A172 (cell line): ENCODE measurements around the gene TMEM233. TPM values are rescaled to one million over a fixed set of nuclear protein-coding genes. Genes with fewer than 3 reads are reported as not detected.

Source experiments
- DNase-seq: peaks from one replicate; pipeline ENCODE4 v3.0.0-alpha.2; 2015; ENCODE audit warnings: low spot score
- total RNA-seq: library from RNA; depleted of rRNA; stranded (reverse); fragments of >200 nt; shearing (Covaris generic); gene quantifications from 2 replicates; pipeline ENCODE4 v1.2.3, GENCODE V29; 2014; rRNA removed

TMEM233 gene
- total RNA-seq = not detected in 2 replicates

- no peak for DNase-seq
Measured at GRCh38 chr12:119593578-119594398, at the start of gene TMEM233. Gene TMEM233, plus strand, starts transcription at chr12:119593774. Its CDS starts 75 bp downstream, at chr12:119593849.

GRCh38 chr12:119544765-119545625 lies 48.6 kb upstream of the TMEM233 start:
- peak; percentile 51 for DNase-seq

- DNase-seq = no peak
Measured at GRCh38 chr12:119546340-119546739, 47.2 kb upstream of the TMEM233 start.

- no peak for DNase-seq
Measured at GRCh38 chr12:119547001-119547400, 46.6 kb upstream of the TMEM233 start.

DNA sequence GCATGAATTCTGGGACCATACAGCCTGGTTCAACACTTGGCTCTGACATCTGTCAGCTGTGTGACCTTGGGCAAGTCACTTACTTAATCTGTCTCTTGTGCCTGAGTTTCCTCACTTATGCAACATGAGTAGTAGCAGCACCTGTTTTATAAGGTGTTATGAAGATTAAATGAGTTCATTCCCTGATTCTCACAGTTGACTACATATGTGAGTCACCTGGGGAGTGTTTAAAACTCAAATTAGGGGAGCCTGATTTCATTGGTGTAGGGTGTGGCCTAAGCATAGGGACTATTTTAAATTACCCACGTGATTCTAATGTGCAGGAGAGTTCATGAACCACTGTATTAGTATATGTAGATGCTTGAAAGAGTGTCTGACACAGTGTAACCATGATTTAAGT lies 36.7 kb upstream of the TMEM233 start:
- DNase-seq = no peak

DNA sequence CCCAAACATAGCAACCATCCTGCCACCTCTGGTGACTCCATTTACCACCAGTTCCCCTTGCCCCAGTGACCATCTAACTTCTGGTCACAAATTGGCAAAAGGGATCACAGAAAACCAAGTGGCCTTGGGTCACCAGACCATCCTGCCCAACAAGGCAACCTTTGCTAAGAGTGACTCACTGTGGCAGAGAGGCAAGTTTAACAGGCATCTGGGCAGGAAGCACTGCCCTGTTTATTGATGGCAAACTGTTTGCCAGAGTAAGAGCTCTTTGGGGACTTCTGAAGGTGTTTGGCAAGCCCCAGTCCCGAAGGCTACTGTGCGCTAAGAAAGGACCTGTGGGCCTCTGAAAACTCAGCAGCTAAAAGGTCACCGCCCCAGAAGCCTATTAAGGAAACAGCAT lies 28.2 kb upstream of the TMEM233 start:
- DNase-seq = no peak

GRCh38 chr12:119570771-119571170 lies 22.8 kb upstream of the TMEM233 start:
- no peak for DNase-seq

GRCh38 chr12:119573086-119573485 lies 20.5 kb upstream of the TMEM233 start:
- DNase-seq = no peak

- DNase-seq = no peak
Measured at GRCh38 chr12:119574255-119574654, 19.3 kb upstream of the TMEM233 start.

- DNase-seq = no peak
Measured at GRCh38 chr12:119576118-119576810, 17.3 kb upstream of the TMEM233 start.

GRCh38 chr12:119576915-119577314 lies 16.7 kb upstream of the TMEM233 start:
- no peak for DNase-seq

- DNase-seq = no peak
Measured at GRCh38 chr12:119578112-119578511, 15.5 kb upstream of the TMEM233 start.

DNA sequence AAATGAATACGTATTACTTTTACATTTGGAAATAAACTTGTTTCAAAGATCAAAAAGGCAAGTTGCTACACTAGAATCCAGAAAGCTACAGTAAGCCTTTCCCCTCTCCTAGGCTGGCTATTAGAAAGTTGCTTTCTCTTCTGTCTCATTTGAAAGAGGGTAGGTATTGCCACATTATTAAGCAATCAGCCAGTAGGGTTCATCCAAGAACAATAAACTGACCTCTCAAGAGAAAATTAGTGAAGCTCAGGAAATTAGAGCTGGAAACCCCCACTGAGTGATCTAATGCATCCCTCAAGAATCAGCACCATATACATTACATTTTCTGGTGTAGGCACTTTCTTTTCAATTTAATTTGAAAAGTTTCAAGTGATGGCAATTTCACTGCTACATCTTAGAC lies 4.5 kb upstream of the TMEM233 start:
- no peak for DNase-seq

DNA sequence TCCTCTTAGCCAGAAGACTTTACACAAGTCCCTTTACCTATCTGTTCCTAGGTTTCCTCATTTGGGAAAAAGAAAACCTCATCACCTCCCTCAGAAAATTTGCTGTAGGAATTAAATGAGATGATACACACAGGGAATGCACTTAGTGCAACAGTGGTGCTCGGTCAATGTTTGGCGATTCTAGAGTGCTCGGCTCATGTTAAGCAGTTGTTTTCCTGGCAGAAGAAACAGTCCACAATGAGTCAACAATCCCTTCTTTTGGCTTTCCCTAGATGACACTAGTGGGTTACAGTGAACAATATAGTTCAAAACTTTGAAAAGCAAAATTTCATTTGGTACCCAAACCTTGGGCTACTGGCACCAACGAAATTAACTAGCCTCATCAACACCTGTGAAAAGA lies 3.9 kb upstream of the TMEM233 start:
- no peak for DNase-seq

- peak; percentile 53 for DNase-seq
Measured at GRCh38 chr12:119592232-119592631, 1.3 kb upstream of the TMEM233 start.

DNA sequence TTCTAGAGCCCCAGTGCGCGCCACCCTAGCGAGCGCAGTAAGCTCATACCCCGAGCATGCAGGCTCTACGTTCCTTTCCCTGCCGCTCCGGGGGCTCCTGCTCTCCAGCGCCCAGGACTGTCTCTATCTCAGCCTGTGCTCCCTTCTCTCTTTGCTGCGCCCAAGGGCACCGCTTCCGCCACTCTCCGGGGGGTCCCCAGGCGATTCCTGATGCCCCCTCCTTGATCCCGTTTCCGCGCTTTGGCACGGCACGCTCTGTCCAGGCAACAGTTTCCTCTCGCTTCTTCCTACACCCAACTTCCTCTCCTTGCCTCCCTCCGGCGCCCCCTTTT lies 791 bp downstream of the TMEM233 start:
- no peak for DNase-seq

- no peak for DNase-seq
Measured at GRCh38 chr12:119594772-119595445, 1.3 kb downstream of the TMEM233 start.

DNA sequence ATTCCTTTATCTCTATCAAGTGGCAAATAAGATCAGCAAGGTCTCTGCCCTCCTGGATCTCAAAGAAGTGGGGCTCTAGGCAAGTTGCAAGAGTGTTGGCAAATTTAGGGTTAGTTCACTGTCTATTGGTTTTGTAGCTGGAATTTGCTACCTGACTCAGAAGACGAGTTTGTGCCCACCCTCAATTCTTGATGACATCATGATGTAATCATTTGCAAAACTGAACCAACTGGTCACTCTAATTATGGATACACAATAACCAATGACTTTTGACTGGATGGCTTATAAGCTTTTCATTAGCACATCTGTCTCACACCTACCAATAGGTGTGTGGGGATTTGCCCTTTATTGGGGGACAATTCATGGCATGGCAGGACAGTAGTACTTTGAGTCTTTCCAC lies 4.6 kb downstream of the TMEM233 start:
- DNase-seq = no peak

DNA sequence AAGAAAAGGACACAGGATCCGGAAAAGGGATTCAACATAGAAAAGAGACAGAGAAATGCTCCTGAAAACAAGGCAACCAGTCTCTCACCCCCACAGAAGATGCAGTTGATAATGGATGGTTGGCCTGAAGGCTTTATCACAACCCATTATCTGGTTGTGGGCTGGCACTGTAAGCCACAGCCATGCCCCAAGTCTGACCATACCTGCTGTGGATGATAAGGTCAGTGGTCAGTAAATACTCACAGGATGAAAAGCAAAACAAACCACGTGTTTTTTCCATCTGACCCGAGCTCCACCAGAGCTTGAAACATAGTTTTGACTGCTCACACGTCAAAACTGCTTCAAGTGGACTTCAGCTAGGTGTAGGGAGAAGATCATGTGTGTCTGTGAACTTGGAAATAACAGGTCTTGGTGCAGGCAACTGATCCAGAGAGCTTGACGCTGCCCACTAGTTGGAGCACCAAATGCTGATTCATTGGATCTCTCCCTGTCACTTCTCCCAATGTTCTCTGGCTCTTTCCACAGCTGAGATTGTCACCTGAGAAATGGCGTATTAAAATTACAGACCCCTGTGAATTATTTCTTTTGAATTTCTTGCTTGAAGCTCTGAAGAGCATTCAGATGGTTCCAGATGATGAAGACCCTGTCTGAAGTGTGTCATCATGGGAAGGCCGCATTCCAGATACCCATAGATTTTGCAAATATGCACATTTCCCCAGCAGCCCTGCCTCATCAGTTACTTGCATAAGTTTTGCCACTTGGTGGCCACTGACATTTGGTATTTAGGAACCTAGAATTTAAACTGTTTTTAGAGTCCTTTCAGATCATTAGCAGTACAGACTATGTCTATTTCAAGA lies 8.5 kb downstream of the TMEM233 start:
- DNase-seq = no peak

DNA sequence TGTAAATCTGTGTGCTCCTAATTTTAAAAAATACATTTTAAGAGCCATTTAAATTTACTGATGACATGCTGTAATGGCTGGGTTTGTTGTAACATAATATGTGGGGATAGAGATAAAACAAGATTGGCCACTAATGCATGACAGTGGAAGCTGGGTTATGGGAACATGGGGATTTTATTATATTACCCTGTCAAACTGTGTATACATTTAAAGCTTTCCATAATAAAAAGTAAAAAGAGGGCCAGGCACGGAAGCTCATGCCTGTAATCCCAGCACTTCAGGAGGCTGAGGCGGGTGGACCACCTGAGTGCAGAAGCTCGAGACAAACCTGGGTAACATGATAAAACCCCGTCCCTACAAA lies 9.1 kb downstream of the TMEM233 start:
- no peak for DNase-seq

DNA sequence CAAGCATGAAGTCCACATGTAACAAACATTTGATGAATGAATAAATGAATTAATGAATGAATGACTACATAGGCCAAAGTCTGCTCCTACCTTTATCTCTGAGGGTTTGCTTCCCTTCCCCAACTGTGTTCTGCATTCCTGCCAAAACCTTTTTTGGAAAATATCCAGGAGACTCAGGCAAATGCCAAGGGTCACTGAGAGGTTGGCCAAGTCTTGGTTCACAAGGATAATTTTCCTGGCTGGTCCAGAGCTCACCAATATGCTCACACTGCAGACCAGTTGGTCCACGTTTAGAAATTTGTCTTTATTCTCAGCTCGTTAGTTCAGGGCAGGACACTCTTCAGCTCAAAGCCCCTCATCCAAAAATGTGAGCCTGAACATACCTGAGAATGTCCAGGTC lies 10.2 kb downstream of the TMEM233 start:
- DNase-seq = no peak
